ENCODE measurements around the gene PODN.

DNA sequence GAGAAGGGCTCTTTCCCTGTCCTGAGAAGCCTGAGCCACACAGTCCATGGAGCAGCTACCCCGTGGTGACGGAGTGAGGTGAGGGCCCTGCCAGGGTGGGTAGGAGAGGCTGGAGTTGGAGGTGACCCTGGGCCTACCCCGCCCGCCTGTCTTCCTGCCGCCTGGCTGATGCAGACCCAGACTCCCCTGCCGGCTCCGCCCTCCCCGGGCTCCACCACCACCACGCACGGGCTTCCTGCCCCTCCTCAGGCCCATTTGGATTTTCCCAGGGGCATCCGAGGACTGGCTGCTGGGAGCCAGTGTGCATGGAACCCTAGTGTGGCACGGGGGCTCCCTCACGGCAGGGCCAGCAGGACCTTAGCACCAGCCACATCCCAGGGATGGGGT is 32.5 kb downstream of the PODN start:
- TF ChIP-seq POLR2A (IDR thresholded peaks at IDR 0.05), result no peak
- no peak for TF ChIP-seq EP300 (IDR thresholded peaks at IDR 0.05)

Data from ovary (tissue), 1 donor.